Activated CD4-positive, alpha-beta T cell treated with anti-CD3 and anti-CD28 coated beads, Interleukin-2, amount 10 ng/mL, durations not matched to agents 7 days and 5 days (primary cell): Measurements from ENCODE around the gene MRS2. TPM values are rescaled to one million over a fixed set of nuclear protein-coding genes. Genes with fewer than 3 reads are reported as not detected.
A peak's percentile ranks its signal among the peaks of the same experiment; 100 is the strongest.

ENCODE experiments used
- CTCF ChIA-PET: fragments of 350-600 bp; sonication (Branson Sonifier 250); formaldehyde crosslinking; loops from one replicate; lab custom pipeline; 2021; ENCODE audit warnings: antibody characterized with exemption; lab: Charles Lee
- POLR2A ChIA-PET: fragments of 350-600 bp; sonication (Branson Sonifier 250); formaldehyde crosslinking; loops from one replicate; lab custom pipeline; 2021; ENCODE audit warnings: antibody characterized with exemption; lab: Charles Lee
- DNase-seq: peaks from one replicate; pipeline ENCODE4 v3.0.0-alpha.2; 2020
- H3K27ac Mint-ChIP-seq: one replicate; pipeline ENCODE4 v1.8.0; 2021; ENCODE audit warnings: mild to moderate bottlenecking, moderate library complexity, mixed read lengths
- H3K27me3 Mint-ChIP-seq: one replicate; pipeline ENCODE4 v1.8.0; 2021; ENCODE audit warnings: mixed read lengths
- H3K36me3 Mint-ChIP-seq: one replicate; pipeline ENCODE4 v1.8.0; 2021; ENCODE audit warnings: low read depth, mixed read lengths
- H3K4me1 Mint-ChIP-seq: one replicate; pipeline ENCODE4 v1.8.0; 2021; ENCODE audit warnings: mixed read lengths
- H3K4me3 Mint-ChIP-seq: one replicate; pipeline ENCODE4 v1.8.0; 2021; ENCODE audit warnings: mild to moderate bottlenecking, moderate library complexity, mixed read lengths
- H3K9me3 Mint-ChIP-seq: one replicate; pipeline ENCODE4 v1.8.0; 2021; ENCODE audit warnings: mixed read lengths
- total RNA-seq, 2 experiments: library from RNA; stranded (reverse); gene quantifications; one replicate each; pipeline ENCODE4 v1.2.3, GENCODE V29; 2021

The MRS2 gene
- total RNA-seq, 2 experiments from 2014 or later: 17.8 to 18.7 TPM

DNA sequence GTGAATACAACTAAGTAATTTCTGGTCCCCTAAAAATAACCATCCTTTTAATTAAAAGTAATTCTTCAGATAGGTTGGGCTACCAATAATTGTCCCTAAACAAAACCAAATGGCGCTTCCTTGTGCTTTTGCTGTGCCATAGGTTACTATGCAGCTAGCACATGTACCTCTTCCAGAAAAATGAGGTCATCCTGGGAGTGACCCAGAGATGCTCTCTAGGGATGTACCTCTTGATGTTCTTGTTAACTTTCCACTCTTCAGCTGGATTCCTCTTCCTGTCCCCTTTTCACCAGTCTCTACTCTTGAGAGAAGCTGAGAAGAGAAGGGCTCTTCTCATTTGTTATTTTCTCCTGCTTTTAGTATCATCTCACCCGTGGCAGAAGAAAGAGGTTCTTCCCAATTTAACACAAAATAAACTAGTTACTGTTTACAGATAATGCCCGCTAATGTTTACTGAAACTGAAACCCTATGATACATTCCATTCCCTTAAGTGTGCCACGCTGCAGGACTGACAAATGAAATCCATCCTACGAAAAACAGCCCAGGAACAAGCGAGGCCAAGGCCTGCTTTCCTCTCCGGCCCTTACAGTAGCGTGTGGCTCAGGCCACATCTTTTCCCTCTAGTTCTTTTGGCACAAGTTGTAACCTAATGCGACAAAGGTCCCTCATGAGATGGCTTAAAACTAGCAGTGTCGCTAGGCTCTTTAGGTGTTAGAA lies 24.2 kb downstream of the MRS2 start:
- Mint-ChIP-seq H3K4me3 (no peak overlapping the region), H3K9me3 (no peaks in the 10 kb centered on the region), H3K36me3 (peaks cover 19% of the 10 kb centered on the region), H3K27ac (no peak overlapping the region), H3K27me3 (no peaks in the 10 kb centered on the region), H3K4me1 (no peaks in the 10 kb centered on the region)
- ChIA-PET CTCF (no interaction called here), POLR2A (no interaction called here)
- DNase-seq: no peak

DNA sequence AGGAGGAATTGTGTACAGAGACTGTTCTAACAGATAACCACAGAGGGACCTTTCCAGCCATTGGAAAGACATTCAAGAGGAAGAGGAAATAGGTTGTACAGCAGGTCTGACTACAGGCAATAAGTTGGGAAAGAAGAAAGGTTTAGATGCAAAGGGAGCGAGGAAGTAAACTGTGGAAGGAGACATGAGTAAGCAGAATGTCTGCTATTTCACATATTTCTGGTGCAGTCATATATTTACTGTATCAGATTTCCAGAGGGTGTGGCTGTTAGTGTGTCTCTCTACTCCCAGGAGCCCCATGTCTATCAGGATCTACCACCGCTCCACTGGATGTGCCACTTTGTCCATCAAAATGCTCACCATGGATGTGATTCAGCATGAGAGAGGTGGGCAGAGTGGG lies 25.9 kb downstream of the MRS2 start:
- Mint-ChIP-seq H3K36me3 (peaks cover 9% of the 10 kb centered on the region), H3K4me1 (no peaks in the 10 kb centered on the region), H3K27me3 (no peaks in the 10 kb centered on the region), H3K4me3 (no peak overlapping the region), H3K27ac (no peak overlapping the region), H3K9me3 (no peaks in the 10 kb centered on the region)
- DNase-seq: no peak
- CTCF ChIA-PET: no interaction called here
- POLR2A ChIA-PET: no interaction called here

DNA sequence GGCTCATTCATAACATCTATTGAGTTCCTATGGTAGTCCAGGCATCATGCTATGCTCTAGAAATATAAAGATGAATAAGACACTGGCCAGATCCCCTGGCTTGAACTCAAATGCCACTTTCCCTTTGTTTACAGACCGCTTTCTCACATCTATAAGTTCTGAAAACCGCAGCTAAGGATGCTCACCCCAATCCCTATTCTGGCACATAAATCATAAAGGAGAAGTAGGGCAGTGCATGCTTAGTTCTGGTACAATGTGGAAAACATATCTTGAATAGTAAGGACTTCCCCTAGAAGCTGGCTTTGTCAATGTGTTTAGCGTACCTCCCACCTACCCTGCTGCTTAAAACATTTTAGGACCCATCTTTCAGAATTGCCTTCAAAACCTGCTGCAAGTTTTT lies 26.4 kb downstream of the MRS2 start:
- Mint-ChIP-seq H3K27me3 (no peaks in the 10 kb centered on the region), H3K9me3 (no peaks in the 10 kb centered on the region), H3K4me3 (no peak overlapping the region), H3K36me3 (peaks cover 9% of the 10 kb centered on the region), H3K4me1 (no peaks in the 10 kb centered on the region), H3K27ac (no peak overlapping the region)
- DNase-seq: no peak
- CTCF ChIA-PET: no interaction called here
- POLR2A ChIA-PET: no interaction called here

DNA sequence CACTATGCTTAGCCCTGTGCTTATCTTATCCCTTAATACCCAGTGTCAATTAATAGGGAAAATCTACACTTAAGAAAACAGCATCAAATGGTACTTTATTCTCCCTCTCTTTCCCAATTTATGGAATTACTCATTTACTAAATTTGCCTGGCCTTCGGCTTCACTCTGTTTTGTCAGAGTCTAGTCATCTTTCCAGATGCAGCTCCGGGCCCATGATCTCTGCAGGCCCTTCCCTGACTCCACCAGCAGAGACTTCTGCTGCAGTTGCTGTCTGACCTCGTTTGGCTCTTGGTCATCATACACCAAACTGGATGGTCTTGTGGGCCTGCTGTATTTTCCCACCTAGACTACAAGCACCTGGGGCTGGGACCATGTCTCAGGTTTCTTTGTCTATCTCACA lies 27.4 kb downstream of the MRS2 start:
- DNase-seq: no peak
- Mint-ChIP-seq H3K4me3 (no peak overlapping the region), H3K36me3 (no peaks in the 10 kb centered on the region), H3K27me3 (no peaks in the 10 kb centered on the region), H3K27ac (no peak overlapping the region), H3K9me3 (no peaks in the 10 kb centered on the region), H3K4me1 (no peaks in the 10 kb centered on the region)
- ChIA-PET CTCF (no interaction called here), POLR2A (no interaction called here)

DNA sequence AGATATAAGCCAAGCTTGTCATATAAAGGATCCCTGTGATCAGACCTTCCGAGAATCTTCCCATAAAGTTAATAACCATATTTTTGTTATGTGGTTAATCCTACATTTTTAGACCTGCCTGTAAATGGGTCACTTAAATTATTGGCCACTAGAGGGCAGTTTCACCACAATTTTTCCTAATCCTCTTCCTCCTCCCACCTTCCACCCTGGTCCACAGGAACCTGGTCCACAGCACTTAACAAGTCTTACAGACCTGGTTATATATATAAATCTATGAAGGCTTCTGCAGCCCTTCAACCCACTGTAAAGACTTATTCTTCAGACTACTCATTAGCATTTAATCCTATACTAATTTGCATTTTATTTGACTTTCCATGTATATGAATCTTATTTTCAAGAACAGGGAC lies 28.3 kb downstream of the MRS2 start:
- Mint-ChIP-seq H3K27ac (no peak overlapping the region), H3K27me3 (no peaks in the 10 kb centered on the region), H3K36me3 (no peaks in the 10 kb centered on the region), H3K4me1 (peaks cover 1% of the 10 kb centered on the region), H3K9me3 (no peaks in the 10 kb centered on the region), H3K4me3 (no peak overlapping the region)
- ChIA-PET CTCF (no interaction called here), POLR2A (no interaction called here)
- peak; percentile 19 for DNase-seq

DNA sequence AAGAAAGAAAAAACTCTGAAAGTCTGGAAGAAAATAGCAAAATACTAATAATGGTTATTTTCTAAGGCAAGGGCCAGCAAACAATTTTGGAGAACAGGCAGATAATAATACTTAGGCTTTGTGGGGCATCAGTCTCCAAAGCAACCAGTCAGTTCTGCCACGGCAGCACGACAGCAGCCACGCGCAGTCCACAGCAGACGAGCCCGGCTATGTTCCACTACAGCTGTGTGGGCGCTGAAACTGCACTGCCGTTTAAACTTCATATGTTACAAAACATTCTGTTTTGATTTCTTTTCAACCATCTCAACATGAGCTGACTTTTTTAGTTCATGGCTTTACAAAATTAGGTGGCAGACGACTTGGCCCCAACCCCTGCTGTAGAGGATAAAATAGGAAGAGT lies 29.9 kb downstream of the MRS2 start:
- H3K27ac Mint-ChIP-seq: no peak overlapping the region
- no peaks in the 10 kb centered on the region for H3K36me3 Mint-ChIP-seq
- H3K4me3 Mint-ChIP-seq: no peak overlapping the region
- POLR2A ChIA-PET: no interaction called here
- no peaks in the 10 kb centered on the region for H3K9me3 Mint-ChIP-seq
- peaks cover 3% of the 10 kb centered on the region for H3K4me1 Mint-ChIP-seq
- CTCF ChIA-PET: interaction anchor here (0.7 to 0.9 kb wide), 2 partner anchors 8 to 185 kb away, joined by 3 read pairs; no protein-coding TSS in a partner anchor
- H3K27me3 Mint-ChIP-seq: no peaks in the 10 kb centered on the region
- no peak for DNase-seq

DNA sequence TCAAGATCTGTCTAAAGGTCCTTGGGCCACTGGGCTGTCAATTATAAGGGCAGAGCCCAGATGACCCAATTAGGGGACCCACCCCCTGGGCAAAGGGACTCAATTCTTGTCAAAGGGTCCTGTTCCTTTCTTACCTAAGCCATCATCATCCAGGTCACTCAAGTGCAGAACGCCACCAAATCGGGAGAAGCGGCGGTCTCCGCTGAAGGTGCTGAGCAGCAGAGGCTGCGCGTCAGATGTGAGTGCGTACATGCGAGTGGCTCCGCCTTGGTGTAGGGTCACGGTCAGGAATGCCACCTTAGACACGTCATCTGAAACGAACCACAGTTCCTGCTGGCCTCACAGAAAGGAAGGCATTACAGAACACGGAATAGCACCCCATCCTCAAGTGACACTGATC lies 34.2 kb downstream of the MRS2 start:
- H3K4me1 Mint-ChIP-seq: peaks cover 10% of the 10 kb centered on the region
- no peak for DNase-seq
- no peak overlapping the region for H3K27ac Mint-ChIP-seq
- ChIA-PET CTCF (no interaction called here), POLR2A (no interaction called here)
- H3K27me3 Mint-ChIP-seq: no peaks in the 10 kb centered on the region
- H3K4me3 Mint-ChIP-seq: no peak overlapping the region
- no peaks in the 10 kb centered on the region for H3K9me3 Mint-ChIP-seq
- no peaks in the 10 kb centered on the region for H3K36me3 Mint-ChIP-seq

DNA sequence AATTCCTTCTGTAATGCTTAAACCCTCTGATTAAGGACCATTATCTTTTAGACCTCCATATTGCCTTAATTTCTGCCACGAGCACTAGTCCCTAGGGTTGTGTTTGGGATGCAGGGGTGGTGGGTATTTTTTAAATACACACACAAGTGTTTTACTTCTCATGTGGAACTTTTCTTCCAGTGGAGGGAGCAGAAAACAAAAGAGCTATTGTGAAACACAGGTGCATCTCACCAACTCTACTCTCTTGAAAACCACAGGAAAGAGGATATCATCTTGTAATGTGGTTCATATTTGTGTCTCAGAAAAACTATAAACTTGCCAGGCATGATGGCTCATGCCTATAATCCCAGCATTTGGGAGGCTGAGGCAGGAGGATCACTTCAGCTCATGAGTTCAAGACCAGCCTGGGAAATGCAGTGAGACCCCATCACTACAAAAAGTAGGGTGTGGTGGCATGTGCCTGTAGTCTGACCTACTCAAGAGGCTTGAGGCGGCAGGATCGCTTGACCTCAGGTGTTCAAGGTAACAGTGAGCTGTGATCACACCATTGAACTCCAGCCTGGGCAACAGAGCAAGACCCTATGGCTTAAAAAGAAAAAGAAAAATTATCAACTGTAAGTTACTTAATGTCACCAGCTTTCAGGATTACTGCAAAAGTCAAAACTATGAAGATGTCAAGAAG lies 37.3 kb downstream of the MRS2 start:
- DNase-seq: no peak
- no peak overlapping the region for H3K27ac Mint-ChIP-seq
- H3K9me3 Mint-ChIP-seq: no peaks in the 10 kb centered on the region
- ChIA-PET POLR2A (no interaction called here), CTCF (no interaction called here)
- no peak overlapping the region for H3K4me3 Mint-ChIP-seq
- H3K27me3 Mint-ChIP-seq: no peaks in the 10 kb centered on the region
- H3K36me3 Mint-ChIP-seq: no peaks in the 10 kb centered on the region
- peaks cover 10% of the 10 kb centered on the region for H3K4me1 Mint-ChIP-seq

DNA sequence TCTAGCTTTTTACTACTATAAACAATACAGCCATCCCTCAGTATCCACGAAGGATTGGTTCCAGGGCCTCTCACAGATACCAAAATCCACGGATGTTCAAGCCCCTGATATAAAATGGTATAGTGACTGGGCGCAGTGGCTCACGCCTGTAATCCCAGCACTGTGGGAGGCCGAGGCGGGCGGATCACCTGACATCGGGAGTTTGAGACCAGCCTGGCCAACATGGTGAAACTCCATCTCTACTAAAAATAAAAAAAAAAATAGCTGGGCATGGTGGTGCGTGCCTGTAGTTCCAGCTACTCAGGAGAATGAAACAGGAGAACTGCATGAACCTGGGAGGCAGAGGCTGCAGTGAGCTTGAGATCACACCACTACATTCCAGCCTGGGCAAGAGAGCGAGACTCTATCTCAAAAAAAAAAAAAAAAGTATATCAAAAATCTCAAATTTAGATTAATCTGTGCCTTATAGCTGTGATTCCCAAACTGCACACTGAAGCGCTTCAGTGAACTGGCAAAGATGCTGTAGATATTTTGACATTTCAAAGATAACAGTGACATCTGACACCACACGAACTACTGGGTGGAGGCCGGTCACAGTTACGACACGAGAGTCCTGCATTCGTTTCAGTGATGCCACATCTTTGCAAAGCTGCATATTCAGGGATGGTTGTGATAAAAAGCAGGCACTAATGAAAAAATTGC lies 38.3 kb downstream of the MRS2 start:
- H3K36me3 Mint-ChIP-seq: no peaks in the 10 kb centered on the region
- H3K4me1 Mint-ChIP-seq: peaks cover 9% of the 10 kb centered on the region
- no peak overlapping the region for H3K4me3 Mint-ChIP-seq
- H3K27me3 Mint-ChIP-seq: no peaks in the 10 kb centered on the region
- CTCF ChIA-PET: interaction anchor here (0.6 to 1.3 kb wide), 4 partner anchors 9 to 630 kb away, joined by 3 to 4 read pairs (median 3); no protein-coding TSS in a partner anchor
- H3K27ac Mint-ChIP-seq: no peak overlapping the region
- POLR2A ChIA-PET: no interaction called here
- DNase-seq: no peak
- H3K9me3 Mint-ChIP-seq: no peaks in the 10 kb centered on the region

DNA sequence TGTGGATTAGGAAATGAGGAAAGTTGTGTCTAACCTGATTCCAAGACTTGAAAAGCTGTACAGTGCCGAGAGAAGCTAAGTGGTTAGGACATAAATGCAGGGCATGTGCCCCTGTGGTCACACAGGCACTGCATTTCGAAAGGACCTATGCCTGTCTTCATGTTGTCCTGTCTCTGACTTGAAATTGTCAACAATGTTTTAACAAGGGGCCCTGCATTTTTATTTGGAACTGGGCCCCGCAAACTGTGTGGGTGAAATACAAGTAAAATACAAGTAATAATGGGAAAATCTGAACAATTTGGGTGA lies 38.8 kb downstream of the MRS2 start:
- DNase-seq: no peak
- CTCF ChIA-PET: interaction anchor here (0.6 to 1.3 kb wide), 4 partner anchors 8 to 630 kb away, joined by 3 to 4 read pairs (median 3); no protein-coding TSS in a partner anchor
- Mint-ChIP-seq H3K36me3 (no peaks in the 10 kb centered on the region), H3K27ac (no peak overlapping the region), H3K4me1 (peaks cover 7% of the 10 kb centered on the region), H3K27me3 (no peaks in the 10 kb centered on the region), H3K9me3 (no peaks in the 10 kb centered on the region), H3K4me3 (no peak overlapping the region)
- POLR2A ChIA-PET: no interaction called here

DNA sequence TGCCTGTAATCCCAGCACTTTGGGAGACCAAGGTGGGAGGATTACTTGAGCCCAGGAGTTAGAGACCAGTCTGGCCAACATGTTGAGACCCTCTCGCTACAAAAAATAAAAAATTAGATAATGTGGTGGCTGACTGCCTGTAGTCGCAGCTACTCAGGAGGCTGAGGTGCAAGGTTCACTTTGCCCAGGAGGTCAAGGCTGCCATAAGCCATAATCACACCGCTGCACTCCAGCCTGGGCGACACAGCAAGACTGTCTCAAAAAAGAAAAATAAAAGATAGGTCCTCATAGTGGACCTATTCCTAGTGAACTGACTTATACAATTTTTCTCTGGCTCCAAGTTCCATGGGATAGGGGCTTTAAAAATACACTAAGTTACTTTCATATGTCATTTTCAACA lies 41.9 kb downstream of the MRS2 start:
- DNase-seq: no peak
- Mint-ChIP-seq H3K36me3 (no peaks in the 10 kb centered on the region), H3K9me3 (no peaks in the 10 kb centered on the region), H3K27ac (no peak overlapping the region), H3K4me1 (peaks cover 7% of the 10 kb centered on the region), H3K4me3 (no peak overlapping the region), H3K27me3 (no peaks in the 10 kb centered on the region)
- ChIA-PET CTCF (no interaction called here), POLR2A (interaction anchor here (0.5 kb wide), 1 partner anchor 191 kb away, joined by 5 read pairs; no protein-coding TSS in a partner anchor)

DNA sequence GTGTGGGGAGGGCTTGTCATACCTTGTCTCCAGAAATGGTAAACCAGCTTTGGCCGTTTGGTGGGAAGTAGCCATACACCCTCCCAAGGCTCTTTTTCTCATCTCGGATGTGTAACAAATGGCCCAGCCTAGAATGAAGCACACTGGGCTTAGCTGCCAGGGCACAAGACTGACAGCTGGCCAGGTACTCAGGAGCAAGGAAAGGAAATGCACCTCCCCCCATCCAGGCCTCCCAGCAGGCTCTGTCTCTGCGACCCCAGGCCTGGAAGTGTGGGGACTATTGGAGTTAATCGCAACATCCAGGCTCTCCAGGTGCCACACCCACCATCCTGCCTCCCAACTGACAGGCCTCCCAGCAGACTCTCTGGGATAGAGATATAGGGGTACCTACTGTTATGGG lies 43.0 kb downstream of the MRS2 start:
- Mint-ChIP-seq H3K4me3 (no peak overlapping the region), H3K27ac (no peak overlapping the region), H3K36me3 (no peaks in the 10 kb centered on the region), H3K9me3 (no peaks in the 10 kb centered on the region), H3K27me3 (no peaks in the 10 kb centered on the region), H3K4me1 (no peaks in the 10 kb centered on the region)
- CTCF ChIA-PET: interaction anchor here (0.6 kb wide), 1 partner anchor 46 kb away, joined by 3 read pairs; no protein-coding TSS in a partner anchor
- no peak for DNase-seq
- POLR2A ChIA-PET: no interaction called here

DNA sequence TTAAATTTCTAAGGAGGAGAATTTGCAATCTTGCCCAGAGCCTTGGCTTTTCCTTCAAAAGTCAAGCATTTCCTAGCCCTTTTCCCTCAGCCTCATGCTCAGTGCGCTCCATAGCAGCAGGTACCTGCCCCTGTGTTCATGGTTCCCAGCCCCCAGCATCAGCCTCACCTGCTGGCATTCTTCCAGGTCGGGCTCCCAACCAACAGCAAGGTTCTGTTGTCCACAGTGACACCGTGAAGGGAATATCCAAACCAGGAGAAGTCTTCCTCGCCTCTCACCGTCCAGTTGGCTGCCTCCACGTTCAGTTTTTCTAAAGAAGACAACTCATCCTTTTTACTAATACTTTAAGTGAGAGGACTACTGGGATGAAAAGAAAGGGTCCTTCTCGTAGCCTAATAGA lies 43.9 kb downstream of the MRS2 start:
- H3K27me3 Mint-ChIP-seq: no peaks in the 10 kb centered on the region
- H3K4me1 Mint-ChIP-seq: no peaks in the 10 kb centered on the region
- H3K4me3 Mint-ChIP-seq: no peak overlapping the region
- H3K27ac Mint-ChIP-seq: no peak overlapping the region
- H3K36me3 Mint-ChIP-seq: no peaks in the 10 kb centered on the region
- CTCF ChIA-PET: no interaction called here
- H3K9me3 Mint-ChIP-seq: no peaks in the 10 kb centered on the region
- POLR2A ChIA-PET: no interaction called here
- no peak for DNase-seq
